ENCODE data around the gene SLC30A7. TPM values are rescaled to one million over a fixed set of nuclear protein-coding genes. Genes with fewer than 3 reads are reported as not detected.

The SLC30A7 gene
- total RNA-seq, 2 donors from 2014 or later: 21.7 to 26.2 TPM

DNA sequence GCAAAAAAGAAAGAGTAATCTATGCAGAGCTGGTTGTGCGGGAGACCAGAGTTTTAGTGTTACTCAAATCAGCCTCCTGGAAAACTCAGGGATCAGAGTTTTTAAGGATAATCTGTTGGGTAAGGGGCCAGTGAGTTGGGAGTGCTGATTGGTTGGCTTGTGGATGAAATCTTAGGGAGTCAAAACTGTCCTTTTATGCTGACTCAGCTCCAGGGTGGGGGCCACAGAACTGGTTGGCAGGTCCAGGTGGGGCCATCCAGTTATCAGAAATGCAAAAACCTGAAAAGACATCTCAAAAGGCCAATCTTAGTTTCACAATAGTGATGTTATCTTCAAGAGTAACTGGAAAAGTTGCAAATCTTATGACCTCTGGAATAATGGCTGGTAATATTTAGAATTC lies 4.5 kb upstream of the SLC30A7 start:
- peaks cover 45% of the 10 kb centered on the region for H3K9me3 ChIP-seq (ENCODE audit: control insufficient read depth, low read length)
- H3K36me3 Mint-ChIP-seq (ENCODE audit: low read depth): peaks cover 66% of the 10 kb centered on the region

DNA sequence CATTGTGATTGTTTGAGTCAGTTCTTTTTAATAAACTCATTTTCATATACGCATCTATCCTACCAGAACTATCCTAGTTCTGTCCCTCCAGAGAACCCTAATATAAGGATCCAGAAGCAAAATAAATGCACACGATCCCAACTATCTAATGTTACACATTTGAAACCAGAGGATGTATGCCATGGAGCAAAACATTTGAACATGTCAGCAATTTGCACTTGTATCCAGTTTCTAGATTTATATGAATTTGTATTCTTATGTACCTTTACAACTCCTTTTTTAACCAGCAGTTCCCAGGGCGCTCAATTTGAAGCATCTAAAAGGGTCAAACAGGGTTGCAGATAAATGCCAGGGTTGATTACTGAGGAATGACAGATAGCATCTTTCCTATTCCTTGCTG lies 3.3 kb upstream of the SLC30A7 start:
- 89 to 100% methylated on average over 3 of the region's 3 CpGs for WGBS, 2 experiments (ENCODE audit: insufficient coverage in 1 of 2, insufficient read length in 1 of 2)
- H3K9me3 Mint-ChIP-seq: peaks cover 44% of the 10 kb centered on the region
- H3K4me1 Mint-ChIP-seq: peaks cover 14% of the 10 kb centered on the region
- H3K4me3 Mint-ChIP-seq: no peak overlapping the region
- no peak for DNase-seq
- Histone ChIP-seq H3K27me3 (ENCODE audit: control insufficient read depth, insufficient read depth, low read length, poor library complexity, severe bottlenecking) (no peaks in the 10 kb centered on the region), H3K36me3 (ENCODE audit: control insufficient read depth, insufficient read depth, low read length) (peaks cover 40% of the 10 kb centered on the region), H3K9me3 (ENCODE audit: control insufficient read depth, low read length) (peaks cover 45% of the 10 kb centered on the region), H3K4me3 (ENCODE audit: low read length) (peak overlapping the region; percentile 100), H3K9ac (ENCODE audit: extremely low read depth, low read length, poor library complexity, severe bottlenecking) (no peak overlapping the region), H3K4me1 (ENCODE audit: control insufficient read depth, insufficient read depth, low read length) (no peaks in the 10 kb centered on the region), H3K27ac (ENCODE audit: low read depth, low read length) (no peak overlapping the region)
- TF ChIP-seq, protein P1, sequence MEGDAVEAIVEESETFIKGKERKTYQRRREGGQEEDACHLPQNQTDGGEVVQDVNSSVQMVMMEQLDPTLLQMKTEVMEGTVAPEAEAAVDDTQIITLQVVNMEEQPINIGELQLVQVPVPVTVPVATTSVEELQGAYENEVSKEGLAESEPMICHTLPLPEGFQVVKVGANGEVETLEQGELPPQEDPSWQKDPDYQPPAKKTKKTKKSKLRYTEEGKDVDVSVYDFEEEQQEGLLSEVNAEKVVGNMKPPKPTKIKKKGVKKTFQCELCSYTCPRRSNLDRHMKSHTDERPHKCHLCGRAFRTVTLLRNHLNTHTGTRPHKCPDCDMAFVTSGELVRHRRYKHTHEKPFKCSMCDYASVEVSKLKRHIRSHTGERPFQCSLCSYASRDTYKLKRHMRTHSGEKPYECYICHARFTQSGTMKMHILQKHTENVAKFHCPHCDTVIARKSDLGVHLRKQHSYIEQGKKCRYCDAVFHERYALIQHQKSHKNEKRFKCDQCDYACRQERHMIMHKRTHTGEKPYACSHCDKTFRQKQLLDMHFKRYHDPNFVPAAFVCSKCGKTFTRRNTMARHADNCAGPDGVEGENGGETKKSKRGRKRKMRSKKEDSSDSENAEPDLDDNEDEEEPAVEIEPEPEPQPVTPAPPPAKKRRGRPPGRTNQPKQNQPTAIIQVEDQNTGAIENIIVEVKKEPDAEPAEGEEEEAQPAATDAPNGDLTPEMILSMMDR (conservative IDR thresholded peaks at IDR 0.05): no peak
- H3K27ac Mint-ChIP-seq: no peak overlapping the region
- H3K36me3 Mint-ChIP-seq (ENCODE audit: low read depth): peaks cover 57% of the 10 kb centered on the region
- H3K27me3 Mint-ChIP-seq (ENCODE audit: insufficient read depth): no peaks in the 10 kb centered on the region

More for the DNA sequence above, 4.5 kb upstream of the SLC30A7 start:
- H3K4me3 ChIP-seq (ENCODE audit: low read length): no peak overlapping the region
- Mint-ChIP-seq H3K4me1 (peaks cover 8% of the 10 kb centered on the region), H3K27ac (no peak overlapping the region), H3K4me3 (no peak overlapping the region), H3K27me3 (ENCODE audit: insufficient read depth) (no peaks in the 10 kb centered on the region), H3K9me3 (peaks cover 44% of the 10 kb centered on the region)
- H3K9ac ChIP-seq (ENCODE audit: extremely low read depth, low read length, poor library complexity, severe bottlenecking): no peak overlapping the region
- TF ChIP-seq, protein P1 (conservative IDR thresholded peaks at IDR 0.05): no peak
- WGBS, 2 experiments (ENCODE audit: insufficient coverage in 1 of 2, insufficient read length in 1 of 2): 90 to 100% methylated on average over 1 of the region's 1 CpG
- H3K36me3 ChIP-seq (ENCODE audit: control insufficient read depth, insufficient read depth, low read length): peaks cover 49% of the 10 kb centered on the region
- H3K27me3 ChIP-seq (ENCODE audit: control insufficient read depth, insufficient read depth, low read length, poor library complexity, severe bottlenecking): no peaks in the 10 kb centered on the region
- no peaks in the 10 kb centered on the region for H3K4me1 ChIP-seq (ENCODE audit: control insufficient read depth, insufficient read depth, low read length)
- DNase-seq: no peak
- no peak overlapping the region for H3K27ac ChIP-seq (ENCODE audit: low read depth, low read length)

DNA sequence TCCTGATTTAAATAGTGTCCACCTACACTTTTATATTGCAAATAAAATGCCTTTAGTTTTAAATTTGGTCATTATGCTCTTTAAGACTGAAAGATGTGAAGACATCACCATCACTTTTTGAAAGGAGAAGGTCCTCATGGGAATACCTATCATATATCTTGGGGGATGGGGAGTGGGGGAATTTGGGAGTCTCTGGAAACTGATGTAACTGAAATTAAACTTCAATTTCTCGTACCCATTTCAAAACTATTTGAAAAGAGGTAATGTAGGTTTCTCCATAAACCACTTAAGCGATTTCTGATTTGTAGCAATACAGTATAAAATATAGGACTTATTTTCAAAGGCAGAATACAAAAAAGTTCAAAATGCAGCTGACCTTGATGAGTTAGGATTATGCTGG lies 2.2 kb upstream of the SLC30A7 start:
- no peaks in the 10 kb centered on the region for H3K4me1 ChIP-seq (ENCODE audit: control insufficient read depth, insufficient read depth, low read length)
- no peak for DNase-seq
- peaks cover 19% of the 10 kb centered on the region for H3K4me1 Mint-ChIP-seq
- WGBS, 2 experiments (ENCODE audit: insufficient coverage in 1 of 2, insufficient read length in 1 of 2): 39% methylated on average over 2 of the region's 2 CpGs; no CpG with 5 or more reads in 1 of the 2 experiments
- TF ChIP-seq, protein P1 (conservative IDR thresholded peaks at IDR 0.05): no peak
- peak overlapping the region; percentile 86 for H3K9ac ChIP-seq (ENCODE audit: extremely low read depth, low read length, poor library complexity, severe bottlenecking)
- peaks cover 38% of the 10 kb centered on the region for H3K36me3 ChIP-seq (ENCODE audit: control insufficient read depth, insufficient read depth, low read length)
- no peaks in the 10 kb centered on the region for H3K27me3 ChIP-seq (ENCODE audit: control insufficient read depth, insufficient read depth, low read length, poor library complexity, severe bottlenecking)
- H3K27ac ChIP-seq (ENCODE audit: low read depth, low read length): no peak overlapping the region
- peak overlapping the region; percentile 55 for H3K27ac Mint-ChIP-seq
- H3K4me3 ChIP-seq (ENCODE audit: low read length): peak overlapping the region; percentile 100
- H3K9me3 Mint-ChIP-seq: peaks cover 34% of the 10 kb centered on the region
- peaks cover 35% of the 10 kb centered on the region for H3K9me3 ChIP-seq (ENCODE audit: control insufficient read depth, low read length)
- H3K4me3 Mint-ChIP-seq: peak overlapping the region; percentile 100
- peaks cover 51% of the 10 kb centered on the region for H3K36me3 Mint-ChIP-seq (ENCODE audit: low read depth)
- no peaks in the 10 kb centered on the region for H3K27me3 Mint-ChIP-seq (ENCODE audit: insufficient read depth)

Measured in endodermal cell (in vitro differentiated cells).